IMR-90 (cell line): ENCODE data around the gene HMX2. TPM values are rescaled to one million over a fixed set of nuclear protein-coding genes. Genes with fewer than 3 reads are reported as not detected.
A peak's percentile ranks its signal among the peaks of the same experiment; 100 is the strongest.

Source experiments
- ATAC-seq: fragments of 200-7000 bp; cut with Tn5 transposase; 2 replicates; pipeline ENCODE4 v1.9.1; 2020; ENCODE audit warnings: low read depth, mild to moderate bottlenecking, moderate library complexity
- BruUV-seq: library from RNA; stranded (reverse); fragments of 400-500 nt; replicated peaks from 2 replicates; lab custom pipeline; 2021; lab: Mats Ljungman, UMichigan
- CTCF ChIA-PET: fragments of 300-600 bp; formaldehyde crosslinking; extraction: SDS; loops from one replicate; lab custom pipeline; 2021; ENCODE audit warnings: antibody characterized with exemption; lab: Yijun Ruan, JAX
- POLR2A ChIA-PET: fragments of 300-600 bp; sonication (Branson Sonifier 250); formaldehyde crosslinking; loops from one replicate; lab custom pipeline; 2022; ENCODE audit warnings: antibody characterized with exemption; ENCODE audit not compliant: unreplicated experiment; lab: Charles Lee
- DNase-seq: peaks from one replicate; pipeline ENCODE4 v3.0.0; 2013
- H2AFZ ChIP-seq: replicated peaks from 2 replicates; pipeline ENCODE3; 2013; ENCODE audit warnings: low read length, mild to moderate bottlenecking; ENCODE audit not compliant: poor library complexity
- H2AK5ac ChIP-seq: 2 replicates; pipeline ENCODE4 v1.6.1; 2013; ENCODE audit warnings: low read depth, low read length, inconsistent platforms
- H2AK9ac ChIP-seq: replicated peaks from 2 replicates; pipeline ENCODE3; 2013; ENCODE audit warnings: mild to moderate bottlenecking, low read depth, low read length, moderate library complexity; ENCODE audit not compliant: poor library complexity
- H2BK120ac ChIP-seq: 2 replicates; pipeline ENCODE4 v1.6.1; 2013; ENCODE audit warnings: low read depth, low read length, inconsistent platforms
- H2BK15ac ChIP-seq: 3 replicates; pipeline ENCODE4 v1.6.1; 2013; ENCODE audit warnings: low read depth, low read length, inconsistent platforms
- H2BK20ac ChIP-seq: 2 replicates; pipeline ENCODE4 v1.6.1; 2013; ENCODE audit warnings: low read depth, mild to moderate bottlenecking, inconsistent platforms, low read length, moderate library complexity
- H2BK5ac ChIP-seq: 2 replicates; pipeline ENCODE4 v1.6.1; 2013; ENCODE audit warnings: mild to moderate bottlenecking, low read depth, low read length, inconsistent platforms; ENCODE audit not compliant: poor library complexity, severe bottlenecking
- H3K14ac ChIP-seq: replicated peaks from 2 replicates; pipeline ENCODE4 v1.6.1; 2013; ENCODE audit warnings: low read depth, low read length, inconsistent platforms
- H3K18ac ChIP-seq: 2 replicates; pipeline ENCODE4 v1.6.1; 2013; ENCODE audit warnings: low read depth, low read length, control low read depth
- H3K23ac ChIP-seq: 2 replicates; pipeline ENCODE4 v1.6.1; 2013; ENCODE audit warnings: low read depth, low read length, inconsistent platforms
- H3K27ac ChIP-seq: 2 replicates; pipeline ENCODE4 v1.5.1; 2013; ENCODE audit warnings: mild to moderate bottlenecking, control low read depth, low read length; ENCODE audit not compliant: insufficient read depth
- H3K27me3 ChIP-seq: 2 replicates; pipeline ENCODE4 v1.6.1; 2013; ENCODE audit warnings: low read length; ENCODE audit not compliant: control insufficient read depth, insufficient read depth
- H3K36me3 ChIP-seq: 2 replicates; pipeline ENCODE4 v1.6.1; 2013; ENCODE audit warnings: low read length, mixed read lengths; ENCODE audit not compliant: control insufficient read depth, insufficient read depth
- H3K4ac ChIP-seq: 2 replicates; pipeline ENCODE4 v1.6.1; 2013; ENCODE audit warnings: low read depth, low read length, inconsistent platforms
- H3K4me1 ChIP-seq: 2 replicates; pipeline ENCODE4 v1.6.1; 2013; ENCODE audit warnings: low read length, mixed read lengths; ENCODE audit not compliant: control insufficient read depth, insufficient read depth
- H3K4me2 ChIP-seq: 2 replicates; pipeline ENCODE4 v1.6.1; 2013; ENCODE audit warnings: low read depth, mild to moderate bottlenecking, control low read depth, low read length, moderate library complexity
- H3K4me3 ChIP-seq: 2 replicates; pipeline ENCODE4 v1.5.1; 2013; ENCODE audit warnings: low read depth, mild to moderate bottlenecking, control low read depth, low read length, moderate library complexity; ENCODE audit not compliant: insufficient read depth
- H3K56ac ChIP-seq: 2 replicates; pipeline ENCODE4 v1.6.1; 2013; ENCODE audit warnings: low read length, inconsistent platforms; ENCODE audit not compliant: insufficient read depth; ENCODE audit errors: extremely low read depth
- H3K79me1 ChIP-seq, 2 experiments: 2 replicates each; pipeline ENCODE4 v1.6.1; 2013; ENCODE audit warnings: low read length in 2 of 2, inconsistent platforms in 1 of 2, low read depth in 1 of 2
- H3K9ac ChIP-seq: 2 replicates; pipeline ENCODE4 v1.6.1; 2013; ENCODE audit warnings: low read depth, low read length, control low read depth
- H3K9me1 ChIP-seq: 2 replicates; pipeline ENCODE4 v1.6.1; 2013; ENCODE audit warnings: low read length, inconsistent platforms; ENCODE audit not compliant: insufficient read depth
- H3K9me3 ChIP-seq: 2 replicates; pipeline ENCODE4 v1.6.1; 2013; ENCODE audit warnings: low read length; ENCODE audit not compliant: control insufficient read depth, insufficient read depth
- H4K20me1 ChIP-seq: 2 replicates; pipeline ENCODE4 v1.6.1; 2013; ENCODE audit warnings: low read length, inconsistent platforms; ENCODE audit not compliant: insufficient read depth
- H4K5ac ChIP-seq: 2 replicates; pipeline ENCODE4 v1.6.1; 2013; ENCODE audit warnings: mild to moderate bottlenecking, low read depth, low read length, control low read depth
- H4K8ac ChIP-seq, 2 experiments: 2 replicates each; pipeline ENCODE4 v1.6.1; 2013; ENCODE audit warnings: low read depth in 2 of 2, low read length in 2 of 2, control low read depth in 1 of 2, inconsistent platforms in 1 of 2
- H4K91ac ChIP-seq: 2 replicates; pipeline ENCODE4 v1.6.1; 2013; ENCODE audit warnings: low read depth, low read length, inconsistent platforms; ENCODE audit not compliant: insufficient read depth
- BHLHE40 ChIP-seq: fragments of 150-350 bp; IDR thresholded peaks from 2 replicates; pipeline ENCODE4 v1.6.1; 2016; ENCODE audit warnings: mild to moderate bottlenecking, low read depth, low read length
- MAFK ChIP-seq: IDR thresholded peaks from 2 replicates; pipeline ENCODE4 v1.6.1; 2012; ENCODE audit warnings: low read depth, low read length, improper control_type of control experiment
- WGBS, 2 experiments: methylation state at CpG; one replicate each; pipeline versions ENCODE4 v1.1.5 to v1.1.7; 2013; ENCODE audit warnings: missing lambda C conversion rate in 2 of 2; ENCODE audit not compliant: insufficient read length in 1 of 2; ENCODE audit errors: extremely low coverage in 2 of 2; 5-methylcytosine and 5-hydroxymethylcytosine counted together
- dilution Hi-C: fragments of 300-500 bp; cut with HindIII; formaldehyde crosslinking; loops from one replicate; pipeline ENCODE4 v1.14.3; 2018; ENCODE audit warnings: low sequenced_read_pairs; ENCODE audit not compliant: unreplicated experiment
- in situ Hi-C: fragments of 300-500 bp; cut with MboI; formaldehyde crosslinking; loops from 3 replicates; pipeline ENCODE4 v1.14.3; 2019; ENCODE audit warnings: low sequenced_read_pairs, inconsistent platforms, mixed read lengths
- intact Hi-C: fragments of 100-400 bp; cut with micrococcal nuclease; formaldehyde crosslinking; loops from 2 replicates; pipeline ENCODE4 v1.10.0; 2022
- polyA plus RNA-seq, 3 experiments: library from polyadenylated mRNA; depleted of rRNA; stranded (reverse); fragments of >200 nt; gene quantifications; 2 replicates each; pipeline ENCODE4 v1.2.3, GENCODE V29; 2012; ENCODE audit warnings: low replicate concordance in 1 of 3
- total RNA-seq: library from RNA; depleted of rRNA; stranded (reverse); fragments of >200 nt; gene quantifications from 2 replicates; pipeline ENCODE4 v1.2.3, GENCODE V29; 2012

Gene HMX2
- total and polyA plus RNA-seq, 2 of the 4 experiments (the other 2 are of a cell fraction): not detected

GRCh38 chr10:123129618-123130271 is 18.2 kb upstream of the HMX2 start:
- in situ Hi-C loops: loop anchor here (5.0 to 25.0 kb wide), 3 partner anchors 423 to 1258 kb away; no protein-coding TSS in a partner anchor

More at GRCh38 chr10:123129618-123130271, 18.2 kb upstream of the HMX2 start:
- no peak overlapping the region for H4K5ac ChIP-seq
- H3K4me2 ChIP-seq: no peak overlapping the region
- no peaks in the 10 kb centered on the region for H3K9me1 ChIP-seq
- ATAC-seq (no peak), DNase-seq (no peak)
- BruUV-seq: no TSS peak
- no CpG with 5 or more reads among the region's 4 CpGs for WGBS, 2 experiments
- H2AK5ac ChIP-seq: no peak overlapping the region
- no peak overlapping the region for H2BK15ac ChIP-seq
- dilution Hi-C loops: no loop called here
- H2BK120ac ChIP-seq: no peak overlapping the region
- no peak overlapping the region for H3K14ac ChIP-seq
- ChIA-PET CTCF (no interaction called here), POLR2A (no interaction called here)
- H4K20me1 ChIP-seq: no peaks in the 10 kb centered on the region
- H3K23ac ChIP-seq: no peak overlapping the region
- H3K27ac ChIP-seq: no peak overlapping the region
- H3K56ac ChIP-seq: no peak overlapping the region
- H3K36me3 ChIP-seq: no peaks in the 10 kb centered on the region
- no peak overlapping the region for H2BK5ac ChIP-seq
- no peak overlapping the region for H4K8ac ChIP-seq
- H3K4me3 ChIP-seq: no peak overlapping the region
- peaks cover 46% of the 10 kb centered on the region for H3K27me3 ChIP-seq
- intact Hi-C loops: no loop called here
- H3K79me1 ChIP-seq: no peaks in the 10 kb centered on the region
- H3K9ac ChIP-seq: no peak overlapping the region
- TF ChIP-seq MAFK (0 out of 2 replicates have a peak, but pooled peaks have one; percentile 7), BHLHE40 (no peak)
- H2AFZ ChIP-seq: no peak overlapping the region
- H3K4ac ChIP-seq: no peak overlapping the region
- no peak overlapping the region for H3K18ac ChIP-seq
- H3K9me3 ChIP-seq: no peaks in the 10 kb centered on the region; the same call in 1 of the 2 replicates
- H2AK9ac ChIP-seq: no peak overlapping the region
- no peak overlapping the region for H2BK20ac ChIP-seq
- H4K91ac ChIP-seq: no peak overlapping the region
- H3K4me1 ChIP-seq: no peaks in the 10 kb centered on the region
